HepG2 (cell line): ENCODE measurements around the gene PLCD4. TPM values are rescaled to one million over a fixed set of nuclear protein-coding genes. Genes with fewer than 3 reads are reported as not detected.

ENCODE experiments used
- EP300 ChIP-seq, 3 experiments: sonication (generic) in 1 of 3; formaldehyde crosslinking in 1 of 3; IDR thresholded peaks; 2 replicates each; pipeline versions ENCODE4 v1.5.1 to v1.6.1; 2011 to 2020; ENCODE audit warnings: low read depth in 2 of 3, low read length in 2 of 3, borderline replicate concordance in 1 of 3, improper control_type of control experiment in 1 of 3, mild to moderate bottlenecking in 1 of 3, missing genetic modification reagents in 1 of 3, moderate library complexity in 1 of 3
- KDM2A ChIP-seq: sonication (generic); formaldehyde crosslinking; IDR thresholded peaks from 2 replicates; pipeline ENCODE4 v1.4.0; 2020; ENCODE audit warnings: low read depth, missing genetic modification reagents, borderline replicate concordance
- MAFK ChIP-seq, 2 experiments: IDR thresholded peaks in 1 of 2; conservative IDR thresholded peaks in 1 of 2; 2 replicates each; pipeline ENCODE4 v1.6.1; 2011; ENCODE audit warnings: improper control_type of control experiment in 2 of 2, low read length in 2 of 2
- NFAT5 ChIP-seq: sonication (generic); formaldehyde crosslinking; IDR thresholded peaks from 2 replicates; pipeline ENCODE4 v1.4.0; 2020; ENCODE audit warnings: missing genetic modification reagents
- POLR2AphosphoS5 ChIP-seq: IDR thresholded peaks from 2 replicates; pipeline ENCODE4 v1.6.1; 2012; ENCODE audit warnings: low read depth, low read length
- SAP130 ChIP-seq: IDR thresholded peaks from 2 replicates; pipeline ENCODE4 v1.6.1; 2016; ENCODE audit warnings: low read depth
- SATB2 ChIP-seq: sonication (generic); formaldehyde crosslinking; IDR thresholded peaks from 2 replicates; pipeline ENCODE4 v1.5.0; 2020; ENCODE audit warnings: missing genetic modification reagents
- SUZ12 ChIP-seq: fragments of 150-350 bp; IDR thresholded peaks from 2 replicates; pipeline ENCODE4 v1.6.1; 2014; ENCODE audit warnings: low read depth, low read length
- U2AF2 ChIP-seq: fragments of 200-400 bp; formaldehyde crosslinking; IDR thresholded peaks from 2 replicates; pipeline ENCODE4 v1.6.1; 2017; ENCODE audit warnings: low read depth, mild to moderate bottlenecking, low read length
- ZNF446 ChIP-seq: sonication (generic); formaldehyde crosslinking; IDR thresholded peaks from 2 replicates; pipeline ENCODE4 v1.5.0; 2020; ENCODE audit warnings: mild to moderate bottlenecking, missing genetic modification reagents
- ZNF781 ChIP-seq: sonication (generic); formaldehyde crosslinking; IDR thresholded peaks from 2 replicates; pipeline ENCODE4 v1.5.1; 2020; ENCODE audit warnings: borderline replicate concordance, mild to moderate bottlenecking, missing genetic modification reagents; ENCODE audit errors: not compliant biosample characterization
- polyA plus RNA-seq, 8 experiments: library from polyadenylated mRNA; depleted of rRNA in 3 of 8; stranded (reverse) in 7 of 8; unstranded in 1 of 8; fragments of >200 nt; fragmentation: Illumina TruSeq in 4 of 8; extraction: Trizol in 4 of 8; gene quantifications; 2 replicates each; pipeline versions ENCODE4 v1.2.1 to v1.2.3, GENCODE V29; 2011 to 2016; ENCODE audit warnings: low read depth in 4 of 8, missing spikeins in 1 of 8, mixed read lengths in 1 of 8; ENCODE audit not compliant: insufficient read depth in 1 of 8
- total RNA-seq, 5 experiments: library from RNA; depleted of rRNA; stranded (reverse); fragments of >200 nt; fragmentation: Illumina TruSeq; extraction: Trizol; gene quantifications; 2 replicates each; pipeline ENCODE4 v1.2.3, GENCODE V29; 2016; ENCODE audit warnings: low read depth in 1 of 5
- TF ChIP-seq, protein P1 (sequence below): sonication (generic); formaldehyde crosslinking; IDR thresholded peaks from 2 replicates; pipeline ENCODE4 v1.5.0; 2020; ENCODE audit warnings: mild to moderate bottlenecking, missing genetic modification reagents, moderate library complexity
- TF ChIP-seq, protein P2 (sequence below): sonication (generic); formaldehyde crosslinking; conservative IDR thresholded peaks from 2 replicates; pipeline ENCODE4 v1.8.1; 2023; ENCODE audit warnings: missing genetic modification reagents

The PLCD4 gene
- total and polyA plus RNA-seq, 2 of the 13 experiments (the other 11 are each of a cell fraction or from before 2014, with no cell fraction given) = 0.26 TPM; not detected in 1

- no peak for TF ChIP-seq ZNF446 (CRISPR knock-in tag)
- TF ChIP-seq, protein P1, sequence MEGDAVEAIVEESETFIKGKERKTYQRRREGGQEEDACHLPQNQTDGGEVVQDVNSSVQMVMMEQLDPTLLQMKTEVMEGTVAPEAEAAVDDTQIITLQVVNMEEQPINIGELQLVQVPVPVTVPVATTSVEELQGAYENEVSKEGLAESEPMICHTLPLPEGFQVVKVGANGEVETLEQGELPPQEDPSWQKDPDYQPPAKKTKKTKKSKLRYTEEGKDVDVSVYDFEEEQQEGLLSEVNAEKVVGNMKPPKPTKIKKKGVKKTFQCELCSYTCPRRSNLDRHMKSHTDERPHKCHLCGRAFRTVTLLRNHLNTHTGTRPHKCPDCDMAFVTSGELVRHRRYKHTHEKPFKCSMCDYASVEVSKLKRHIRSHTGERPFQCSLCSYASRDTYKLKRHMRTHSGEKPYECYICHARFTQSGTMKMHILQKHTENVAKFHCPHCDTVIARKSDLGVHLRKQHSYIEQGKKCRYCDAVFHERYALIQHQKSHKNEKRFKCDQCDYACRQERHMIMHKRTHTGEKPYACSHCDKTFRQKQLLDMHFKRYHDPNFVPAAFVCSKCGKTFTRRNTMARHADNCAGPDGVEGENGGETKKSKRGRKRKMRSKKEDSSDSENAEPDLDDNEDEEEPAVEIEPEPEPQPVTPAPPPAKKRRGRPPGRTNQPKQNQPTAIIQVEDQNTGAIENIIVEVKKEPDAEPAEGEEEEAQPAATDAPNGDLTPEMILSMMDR (CRISPR knock-in tag) = peak; percentile 22; the same call in 1 of the 2 replicates
- TF ChIP-seq MAFK (conservative IDR thresholded peaks at IDR 0.05 in 1 of 2, IDR thresholded peaks at IDR 0.05 in 1 of 2; ENCODE audit: low read length in 2 of 2) = peak; percentile 83 to 92
- no peak for TF ChIP-seq SUZ12
- TF ChIP-seq U2AF2 = no peak
- TF ChIP-seq EP300 (IDR thresholded peaks at IDR 0.05; ENCODE audit: low read depth in 2 of 2, low read length in 2 of 2) = no peak
- TF ChIP-seq EP300 (CRISPR knock-in tag; IDR thresholded peaks at IDR 0.05; ENCODE audit: borderline replicate concordance) = no peak
- no peak for TF ChIP-seq NFAT5 (CRISPR knock-in tag)
- 0 out of 2 replicates have a peak, but pooled peaks have one; percentile 24 for TF ChIP-seq POLR2AphosphoS5
- no peak for TF ChIP-seq KDM2A (CRISPR knock-in tag)
- TF ChIP-seq SATB2 (CRISPR knock-in tag) = no peak
- TF ChIP-seq SAP130 = no peak
- no peak for TF ChIP-seq ZNF781 (CRISPR knock-in tag)
- TF ChIP-seq, protein P2, sequence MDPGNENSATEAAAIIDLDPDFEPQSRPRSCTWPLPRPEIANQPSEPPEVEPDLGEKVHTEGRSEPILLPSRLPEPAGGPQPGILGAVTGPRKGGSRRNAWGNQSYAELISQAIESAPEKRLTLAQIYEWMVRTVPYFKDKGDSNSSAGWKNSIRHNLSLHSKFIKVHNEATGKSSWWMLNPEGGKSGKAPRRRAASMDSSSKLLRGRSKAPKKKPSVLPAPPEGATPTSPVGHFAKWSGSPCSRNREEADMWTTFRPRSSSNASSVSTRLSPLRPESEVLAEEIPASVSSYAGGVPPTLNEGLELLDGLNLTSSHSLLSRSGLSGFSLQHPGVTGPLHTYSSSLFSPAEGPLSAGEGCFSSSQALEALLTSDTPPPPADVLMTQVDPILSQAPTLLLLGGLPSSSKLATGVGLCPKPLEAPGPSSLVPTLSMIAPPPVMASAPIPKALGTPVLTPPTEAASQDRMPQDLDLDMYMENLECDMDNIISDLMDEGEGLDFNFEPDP (CRISPR knock-in tag) = no peak
- TF ChIP-seq, all 625 proteins: peak for 5
These were observed 23.5 kb upstream of the PLCD4 start (continued) for GRCh38 chr2:218583983-218584850.
